DOHH2 (cell line): ENCODE measurements around the gene SMPD4.
"Not testable (repeated sequence)": the region's sequence is repeated elsewhere in the genome, so short reads cannot be mapped to it uniquely, and the experiment has no call there.

Source experiments
- H3F3A ChIP-seq: fragments of 200-600 bp; sonication (generic), shearing (Covaris generic); 2 replicates; pipeline ENCODE4 v1.6.0; 2016; ENCODE audit warnings: antibody characterized with exemption, mild to moderate bottlenecking; ENCODE audit not compliant: control insufficient read depth, insufficient read depth
- H3K27ac ChIP-seq: fragments of 200-600 bp; sonication (generic); 2 replicates; pipeline ENCODE4 v1.5.1; 2014; ENCODE audit warnings: low read depth, mild to moderate bottlenecking, low read length, moderate library complexity
- H3K27me3 ChIP-seq: fragments of 200-600 bp; sonication (generic); 2 replicates; pipeline ENCODE4 v1.6.1; 2014; ENCODE audit warnings: mild to moderate bottlenecking, low read length, mixed read lengths; ENCODE audit not compliant: control insufficient read depth
- H3K36me3 ChIP-seq: fragments of 200-600 bp; sonication (generic); 2 replicates; pipeline ENCODE4 v1.6.1; 2014; ENCODE audit warnings: mild to moderate bottlenecking, low read length, moderate library complexity, mixed read lengths; ENCODE audit not compliant: control insufficient read depth
- H3K4me1 ChIP-seq: fragments of 200-600 bp; sonication (generic); 2 replicates; pipeline ENCODE4 v1.6.1; 2014; ENCODE audit warnings: mild to moderate bottlenecking, low read length, mixed read lengths; ENCODE audit not compliant: control insufficient read depth
- H3K4me2 ChIP-seq: fragments of 200-600 bp; sonication (generic); 2 replicates; pipeline ENCODE4 v1.6.0; 2014; ENCODE audit warnings: mild to moderate bottlenecking, low read length, moderate library complexity
- H3K4me3 ChIP-seq: fragments of 200-600 bp; sonication (generic); 2 replicates; pipeline ENCODE4 v1.5.1; 2014; ENCODE audit warnings: mild to moderate bottlenecking, low read length, mixed read lengths
- H3K79me2 ChIP-seq: fragments of 200-600 bp; sonication (generic); 2 replicates; pipeline ENCODE4 v1.6.1; 2014; ENCODE audit warnings: mild to moderate bottlenecking, low read length, mixed read lengths; ENCODE audit not compliant: control insufficient read depth
- H3K9me2 ChIP-seq: fragments of 200-600 bp; sonication (generic); replicated peaks from 2 replicates; pipeline ENCODE4 v1.6.1; 2014; ENCODE audit warnings: mild to moderate bottlenecking, low read length, mixed read lengths; ENCODE audit not compliant: control insufficient read depth
- H3K9me3 ChIP-seq: fragments of 200-600 bp; sonication (generic); 2 replicates; pipeline ENCODE4 v1.6.1; 2014; ENCODE audit warnings: antibody characterized with exemption, low read length, mixed read lengths; ENCODE audit not compliant: control insufficient read depth, insufficient read depth
- H4K20me1 ChIP-seq: fragments of 200-600 bp; sonication (generic); 2 replicates; pipeline ENCODE4 v1.6.0; 2014; ENCODE audit warnings: low read depth, mild to moderate bottlenecking, antibody characterized with exemption, low read length, moderate library complexity; ENCODE audit not compliant: control insufficient read depth, insufficient read depth
- EZH2phosphoT487 ChIP-seq: fragments of 200-600 bp; sonication (generic); IDR thresholded peaks from 2 replicates; pipeline ENCODE4 v1.6.1; 2017; ENCODE audit warnings: borderline replicate concordance, mild to moderate bottlenecking, antibody characterized with exemption, low read length, moderate library complexity, mixed read lengths
- TF ChIP-seq, protein P1 (sequence below): fragments of 200-600 bp; sonication (generic); IDR thresholded peaks from one replicate; pipeline ENCODE4 v1.5.1; 2014; ENCODE audit warnings: antibody characterized with exemption, mild to moderate bottlenecking, low read depth, low read length; ENCODE audit not compliant: poor library complexity, severe bottlenecking

SMPD4 gene

DNA sequence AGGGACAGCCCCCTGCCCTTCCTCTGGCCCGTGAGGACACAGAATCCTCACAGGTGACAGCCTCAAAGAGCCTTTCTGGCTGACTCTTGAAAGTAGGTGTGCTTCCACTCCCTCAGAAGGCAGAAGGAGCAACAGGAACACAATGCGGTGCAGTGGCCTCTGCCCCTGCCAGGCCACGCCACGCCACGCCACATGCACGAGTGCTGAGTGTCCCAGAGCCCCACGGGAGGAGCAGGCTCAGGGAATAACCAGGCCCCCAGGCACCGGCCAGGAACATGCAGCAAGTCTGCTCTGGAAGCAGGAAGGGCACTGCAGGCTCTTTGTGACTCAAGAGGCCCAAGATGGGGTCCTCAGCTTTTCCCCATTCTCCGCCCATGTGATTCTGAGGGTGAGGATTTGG is 18.4 kb downstream of the SMPD4 start:
- Histone ChIP-seq H3K27me3 (no peaks in the 10 kb centered on the region), H3K36me3 (peaks cover 42% of the 10 kb centered on the region), H3K4me2 (no peak overlapping the region), H4K20me1 (no peaks in the 10 kb centered on the region), H3K9me2 (no peaks in the 10 kb centered on the region), H3K9me3 (no peaks in the 10 kb centered on the region), H3K4me1 (peaks cover 24% of the 10 kb centered on the region), H3K4me3 (no peak overlapping the region), H3K79me2 (no peaks in the 10 kb centered on the region), H3K27ac (no peak overlapping the region), H3F3A (no peaks in the 10 kb centered on the region)
- TF ChIP-seq EZH2phosphoT487, result no peak
- TF ChIP-seq, protein P1, sequence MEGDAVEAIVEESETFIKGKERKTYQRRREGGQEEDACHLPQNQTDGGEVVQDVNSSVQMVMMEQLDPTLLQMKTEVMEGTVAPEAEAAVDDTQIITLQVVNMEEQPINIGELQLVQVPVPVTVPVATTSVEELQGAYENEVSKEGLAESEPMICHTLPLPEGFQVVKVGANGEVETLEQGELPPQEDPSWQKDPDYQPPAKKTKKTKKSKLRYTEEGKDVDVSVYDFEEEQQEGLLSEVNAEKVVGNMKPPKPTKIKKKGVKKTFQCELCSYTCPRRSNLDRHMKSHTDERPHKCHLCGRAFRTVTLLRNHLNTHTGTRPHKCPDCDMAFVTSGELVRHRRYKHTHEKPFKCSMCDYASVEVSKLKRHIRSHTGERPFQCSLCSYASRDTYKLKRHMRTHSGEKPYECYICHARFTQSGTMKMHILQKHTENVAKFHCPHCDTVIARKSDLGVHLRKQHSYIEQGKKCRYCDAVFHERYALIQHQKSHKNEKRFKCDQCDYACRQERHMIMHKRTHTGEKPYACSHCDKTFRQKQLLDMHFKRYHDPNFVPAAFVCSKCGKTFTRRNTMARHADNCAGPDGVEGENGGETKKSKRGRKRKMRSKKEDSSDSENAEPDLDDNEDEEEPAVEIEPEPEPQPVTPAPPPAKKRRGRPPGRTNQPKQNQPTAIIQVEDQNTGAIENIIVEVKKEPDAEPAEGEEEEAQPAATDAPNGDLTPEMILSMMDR, result no peak

DNA sequence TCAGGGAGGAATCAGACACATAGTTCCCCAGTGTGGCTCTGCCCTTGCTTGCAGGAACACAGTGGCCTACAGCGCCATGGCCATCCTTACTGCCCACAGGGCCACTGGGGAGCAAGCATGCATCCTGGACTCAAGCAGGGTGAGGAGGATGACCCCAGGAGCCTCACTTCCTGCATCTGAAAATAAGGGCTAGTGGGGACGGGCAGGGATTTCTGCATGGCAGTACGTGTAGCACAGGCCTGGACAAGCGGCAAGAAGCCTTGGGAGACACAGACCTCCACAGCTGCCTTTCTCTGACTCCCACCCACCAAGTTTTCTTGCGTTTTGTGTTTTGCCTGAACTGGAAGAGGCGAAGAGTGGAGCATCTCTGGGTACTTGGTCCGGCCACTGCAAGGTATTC is 18.9 kb downstream of the SMPD4 start:
- H3K4me3 ChIP-seq, H3K79me2 ChIP-seq, H3K27ac ChIP-seq, H3F3A ChIP-seq, H3K9me2 ChIP-seq, H3K9me3 ChIP-seq, H3K27me3 ChIP-seq, H3K4me2 ChIP-seq, H4K20me1 ChIP-seq: not testable (repeated sequence)
- peaks cover 37% of the 10 kb centered on the region for H3K36me3 ChIP-seq
- H3K4me1 ChIP-seq, result peaks cover 29% of the 10 kb centered on the region

DNA sequence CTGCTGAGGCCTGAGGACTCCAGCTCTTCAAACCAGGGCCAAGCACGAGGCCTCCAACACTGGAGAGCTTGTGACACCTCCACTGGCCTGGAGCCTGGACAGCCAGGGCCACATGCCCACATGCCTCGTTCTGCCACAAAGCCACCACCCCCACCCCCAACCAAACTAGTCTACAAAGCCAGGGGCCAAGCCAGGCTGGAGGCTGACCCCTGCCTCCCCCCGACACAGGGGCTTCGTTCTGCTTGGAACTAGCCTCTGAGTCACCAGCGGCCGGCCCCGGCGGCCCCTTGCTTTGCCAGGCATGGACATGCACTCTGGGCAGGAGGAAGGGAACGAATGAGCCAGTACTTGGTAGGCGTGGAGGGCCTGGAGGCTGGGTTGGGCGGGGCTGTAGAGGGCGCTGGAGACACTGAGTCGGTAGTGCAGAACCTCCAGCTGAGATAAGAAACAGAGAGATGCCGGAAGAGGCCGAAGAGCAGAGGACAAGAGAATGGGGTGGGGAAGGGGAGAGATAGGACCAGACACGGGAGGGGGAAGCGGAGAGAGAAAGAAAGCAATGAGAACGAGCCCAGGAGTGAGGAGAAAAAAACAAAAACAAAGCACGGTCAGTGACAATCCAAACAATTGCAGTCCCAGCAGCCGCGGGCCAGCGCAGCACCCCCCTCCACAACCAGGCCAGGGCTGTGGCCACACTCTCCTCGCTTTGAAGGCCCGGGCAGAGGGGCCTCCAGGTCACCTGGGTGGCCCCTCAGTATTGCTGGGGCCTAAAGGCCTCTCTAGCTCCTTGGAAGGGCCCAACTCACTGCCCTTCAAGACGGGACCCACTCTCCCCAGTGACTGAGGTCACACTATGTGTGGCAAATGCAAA is 20.3 kb downstream of the SMPD4 start:
- peaks cover 32% of the 10 kb centered on the region for H3K36me3 ChIP-seq
- H3K9me2 ChIP-seq, H3K27me3 ChIP-seq, H4K20me1 ChIP-seq, H3K79me2 ChIP-seq, H3K27ac ChIP-seq, H3K4me2 ChIP-seq, H3K4me3 ChIP-seq, H3K9me3 ChIP-seq, H3F3A ChIP-seq: not testable (repeated sequence)
- H3K4me1 ChIP-seq, result peaks cover 33% of the 10 kb centered on the region

DNA sequence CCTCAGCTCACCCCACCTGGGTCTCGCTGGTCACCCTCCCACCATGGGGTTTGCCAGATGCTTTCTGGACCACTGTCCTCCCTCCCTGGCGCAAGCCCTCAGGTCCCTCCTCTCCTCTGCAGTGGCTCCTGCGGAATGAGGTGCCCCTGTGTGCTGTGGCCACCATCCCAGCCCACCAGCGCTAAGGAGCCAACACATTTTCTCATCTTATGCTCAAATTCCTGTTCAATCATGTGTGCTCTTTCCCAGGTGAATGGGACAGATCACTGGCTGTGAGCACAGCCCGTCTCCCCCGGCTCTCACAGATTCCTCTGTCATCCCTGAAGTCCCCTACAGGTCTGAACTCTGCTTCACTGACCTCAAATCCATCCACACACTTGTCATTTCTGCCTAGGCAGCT is 21.3 kb downstream of the SMPD4 start:
- Histone ChIP-seq H3K79me2 (no peaks in the 10 kb centered on the region), H3K4me2 (no peak overlapping the region), H3K27me3 (no peaks in the 10 kb centered on the region), H3K4me3 (no peak overlapping the region), H3K4me1 (peaks cover 33% of the 10 kb centered on the region), H3F3A (no peaks in the 10 kb centered on the region), H3K36me3 (peaks cover 35% of the 10 kb centered on the region), H3K27ac (no peak overlapping the region), H3K9me3 (no peaks in the 10 kb centered on the region), H3K9me2 (no peaks in the 10 kb centered on the region), H4K20me1 (no peaks in the 10 kb centered on the region)
- no peak for TF ChIP-seq EZH2phosphoT487
- TF ChIP-seq, protein P1, result no peak

DNA sequence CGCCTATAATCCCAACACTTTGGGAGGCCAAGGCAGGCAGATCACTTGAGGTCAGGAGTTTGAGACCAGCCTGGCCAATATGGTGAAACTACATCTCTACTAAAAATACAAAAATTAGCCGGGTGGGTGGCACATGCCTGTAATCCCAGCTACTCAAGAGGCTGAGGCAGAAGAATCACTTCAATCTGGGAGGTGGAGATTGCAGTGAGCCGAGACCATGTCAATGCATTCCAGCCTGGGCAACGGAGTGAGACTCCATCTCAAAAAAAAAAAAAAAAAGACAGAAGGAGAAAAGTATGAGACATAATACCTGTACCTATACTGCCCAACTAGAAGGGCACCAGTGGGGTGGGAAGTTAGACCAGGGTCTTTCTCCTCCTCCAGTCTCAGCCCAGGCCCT is 22.0 kb downstream of the SMPD4 start:
- H3K27ac ChIP-seq, H4K20me1 ChIP-seq, H3K79me2 ChIP-seq, H3K9me3 ChIP-seq, H3K4me2 ChIP-seq, H3K27me3 ChIP-seq, H3K9me2 ChIP-seq, H3K4me3 ChIP-seq, H3F3A ChIP-seq: not testable (repeated sequence)
- Histone ChIP-seq H3K36me3 (peaks cover 35% of the 10 kb centered on the region), H3K4me1 (peaks cover 33% of the 10 kb centered on the region)
